GM21526 (cell line): ENCODE data around the gene ARAF.
A peak's percentile ranks its signal among the peaks of the same experiment; 100 is the strongest.

Experiments used
- ATAC-seq: cut with Tn5 transposase; IDR thresholded peaks from one replicate; pipeline ENCODE4 v1.9.1; 2021; ENCODE audit warnings: moderate library complexity; ENCODE audit not compliant: unreplicated experiment, low FRiP score

ARAF gene

GRCh38 chrX:47618923-47619485, 58.0 kb downstream of the ARAF start:
- no peak for ATAC-seq

- ATAC-seq: peak; percentile 60
These were observed 58.7 kb downstream of the ARAF start, which contains the start of gene SYN1 for GRCh38 chrX:47619486-47620302. Gene SYN1 (minus strand): TSS chrX:47619857. CDS start chrX:47619728, 129 bp downstream.

- ATAC-seq: no peak
These were observed 59.3 kb downstream of the ARAF start for GRCh38 chrX:47620303-47620685.
